8988T (cell line): ENCODE measurements around the gene ACOT7.

Experiments
- DNase-seq: peaks from one replicate; pipeline ENCODE4 v3.0.0; 2011

Gene ACOT7

DNA sequence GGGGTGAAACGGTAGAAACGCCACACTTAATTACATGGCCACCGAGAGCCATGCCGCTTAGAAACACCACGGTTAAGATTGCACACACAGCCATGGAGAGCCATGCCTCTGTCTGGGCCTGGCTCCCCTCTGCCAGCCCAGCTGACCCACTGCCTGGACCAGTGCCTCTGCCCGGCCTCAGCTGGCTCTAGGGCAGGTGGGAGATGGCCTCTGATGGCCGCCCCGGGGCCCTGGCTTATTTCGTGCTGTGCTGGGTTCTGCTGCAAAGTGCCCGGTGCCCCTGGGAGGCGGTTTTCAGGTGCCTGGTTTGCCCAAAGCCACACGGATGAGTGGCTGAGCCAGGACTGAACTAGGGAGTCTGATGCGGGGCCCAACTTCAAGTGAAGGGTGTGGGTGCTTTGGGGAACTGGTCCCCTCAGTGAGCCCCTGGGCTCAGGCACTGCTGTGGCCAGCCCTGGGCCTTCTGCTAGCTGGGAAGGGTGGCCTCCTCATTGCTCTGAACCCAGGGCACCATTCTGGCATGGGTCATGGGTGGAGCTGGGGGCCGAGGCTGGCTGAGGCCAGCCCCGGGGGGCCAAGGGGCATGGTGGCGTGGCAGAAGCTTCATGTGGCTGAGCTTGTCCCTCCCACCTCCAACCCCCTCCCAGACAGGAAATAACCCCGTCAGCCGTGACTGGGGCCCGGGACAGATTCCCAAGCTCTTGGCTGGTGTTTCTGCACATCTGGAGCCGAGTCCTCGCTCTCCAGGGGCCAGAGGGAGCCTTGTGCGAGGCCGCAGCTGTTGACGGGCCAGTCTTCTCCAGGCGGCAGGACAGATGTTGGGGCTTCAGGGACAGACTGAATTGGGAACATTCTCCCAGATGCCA, 130.8 kb downstream of the ACOT7 start:
- no peak for DNase-seq

DNA sequence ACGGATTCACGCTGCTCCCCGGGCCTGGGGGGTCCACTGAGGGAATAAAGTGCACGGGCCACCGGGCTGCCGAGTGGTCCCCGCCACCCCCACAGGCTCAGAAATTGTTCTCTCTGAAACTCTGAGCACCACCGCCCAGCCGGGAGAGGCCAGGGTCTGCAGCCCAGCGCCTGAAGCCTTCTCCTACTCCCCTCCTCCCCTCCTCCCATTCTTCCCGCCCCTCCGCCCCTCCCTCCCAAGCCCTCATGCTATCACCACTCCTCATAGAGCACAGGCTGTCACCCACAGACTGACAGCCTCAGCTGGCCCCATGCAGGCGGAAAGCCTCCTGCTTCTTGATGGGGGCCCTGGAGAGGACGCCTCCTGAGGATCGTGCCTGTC, 132.0 kb downstream of the ACOT7 start:
- DNase-seq = no peak

DNA sequence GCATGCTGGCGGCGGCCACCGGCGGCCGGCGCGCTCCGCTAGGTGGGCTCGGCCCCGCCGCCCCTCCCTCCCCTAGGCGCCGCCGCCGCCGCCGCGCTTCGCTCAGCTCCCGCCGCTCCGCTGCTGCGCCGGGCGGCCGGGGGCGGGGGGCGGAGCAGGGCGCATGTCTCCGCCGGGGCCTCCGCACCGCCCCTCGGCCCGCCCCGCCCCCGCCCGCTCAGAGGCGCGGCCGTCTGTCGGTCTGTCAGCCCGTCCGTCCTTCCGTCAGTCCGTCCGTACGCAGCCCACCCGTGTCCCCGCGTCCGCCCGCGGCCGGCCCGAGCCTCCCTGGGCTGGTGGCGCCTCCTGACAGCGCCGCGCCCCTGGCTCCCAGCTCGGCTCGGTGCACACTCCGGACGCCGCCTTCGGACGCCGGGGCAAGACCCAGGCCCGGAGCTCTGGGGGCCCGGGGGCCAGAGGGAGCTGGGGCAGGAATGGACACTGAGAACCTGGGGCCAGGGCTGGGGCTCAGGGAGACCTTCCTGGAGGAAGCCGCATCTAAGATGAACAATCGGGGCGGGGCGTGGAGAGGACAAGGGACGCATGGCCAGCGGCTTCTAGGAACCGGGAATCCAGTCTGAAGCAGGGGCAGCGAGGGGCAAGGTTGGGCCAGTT, 132.5 kb downstream of the ACOT7 start, which contains the start of gene GPR153:
GPR153 (minus strand) TSS at position 138 of the 654 bp plus-strand sequence. CDS start 6,193 bp downstream, outside the sequence.
- DNase-seq = no peak

DNA sequence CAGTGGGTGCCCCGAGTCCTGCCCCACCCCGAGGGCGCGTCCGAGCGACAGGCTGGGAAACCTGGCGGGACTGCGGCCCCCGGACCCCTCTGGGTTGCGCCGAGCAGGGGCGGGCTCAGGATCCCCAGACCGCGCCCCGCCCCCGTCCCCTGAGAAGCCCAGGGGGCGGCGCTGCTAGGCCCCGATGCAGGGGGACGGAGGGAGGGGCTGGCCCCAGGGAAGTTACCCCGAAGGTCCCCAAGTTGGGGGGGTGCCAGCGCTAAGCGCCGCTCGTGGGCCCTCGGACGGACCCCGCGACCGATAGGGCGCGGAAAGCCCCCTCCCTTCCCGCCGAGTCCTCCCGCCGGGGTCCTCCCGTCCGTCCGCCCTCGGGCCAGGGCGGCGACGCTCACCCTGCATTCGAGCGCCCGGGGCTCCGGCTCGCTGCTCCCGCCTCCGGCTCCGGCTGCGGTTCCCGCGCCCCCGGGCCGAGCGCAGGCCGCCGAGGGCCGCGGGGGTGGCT, 133.1 kb downstream of the ACOT7 start:
- no peak for DNase-seq

DNA sequence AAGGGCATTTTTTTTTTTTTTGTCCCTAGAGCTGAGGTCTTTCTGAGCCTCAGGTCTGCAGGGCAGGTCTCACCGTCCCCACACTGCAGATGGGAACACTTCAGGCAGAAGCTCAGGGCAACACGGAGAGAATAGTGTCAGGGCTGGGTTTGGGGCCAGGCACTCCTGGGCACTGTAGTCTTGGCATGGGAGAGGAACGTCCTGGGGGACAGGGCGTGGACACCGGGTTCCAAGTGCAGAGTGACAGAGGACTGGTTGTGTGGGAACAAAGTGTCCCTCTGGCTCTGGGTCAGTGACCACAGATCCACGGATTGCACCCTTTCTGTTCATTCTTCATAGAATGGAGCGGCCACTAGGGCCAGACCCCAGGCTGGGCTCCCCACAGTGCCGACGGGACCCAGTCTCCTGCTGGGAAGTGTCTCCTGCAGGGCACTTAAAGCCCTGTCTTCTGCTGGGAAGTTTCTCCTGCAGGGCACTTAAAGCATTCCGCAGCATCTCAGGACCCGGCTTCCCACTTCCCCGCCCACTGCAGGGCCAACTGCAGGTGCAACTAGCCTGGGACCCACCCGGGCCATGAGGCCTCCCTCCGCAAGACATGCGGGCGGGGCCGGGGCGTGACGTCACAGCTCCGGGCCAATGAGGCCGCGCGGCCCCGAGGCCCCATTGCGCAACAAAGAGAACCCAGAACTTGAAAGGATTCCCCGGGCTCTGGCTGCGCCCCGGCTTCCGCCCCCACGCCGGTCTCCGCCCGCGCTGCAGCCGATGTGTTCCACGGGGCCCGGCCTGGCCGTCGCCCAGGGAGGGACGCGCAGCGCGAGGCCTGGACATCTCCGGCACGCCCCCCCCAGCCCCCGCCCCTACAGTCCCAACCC, 133.8 kb downstream of the ACOT7 start:
- DNase-seq = peak; percentile 90

DNA sequence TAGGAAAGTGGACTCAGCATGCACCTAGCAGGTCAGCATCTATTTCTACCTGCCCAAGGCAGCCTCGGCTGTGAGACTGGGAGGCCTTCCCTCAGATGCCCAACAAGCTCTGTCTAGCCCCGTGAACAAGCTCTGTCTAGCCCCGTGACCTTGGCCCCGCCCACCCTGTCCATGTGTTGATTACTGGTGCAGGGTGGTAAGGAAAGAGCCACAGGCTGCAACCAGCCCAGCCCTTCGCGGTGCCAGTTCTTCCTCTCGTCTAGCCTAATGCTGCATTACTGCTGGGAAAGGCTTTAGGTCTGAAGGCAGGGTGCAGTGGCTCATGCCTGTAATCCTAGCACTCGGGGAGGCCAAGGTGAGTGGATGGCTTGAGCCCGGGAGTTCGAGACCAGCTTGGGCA, 134.9 kb downstream of the ACOT7 start:
- no peak for DNase-seq

DNA sequence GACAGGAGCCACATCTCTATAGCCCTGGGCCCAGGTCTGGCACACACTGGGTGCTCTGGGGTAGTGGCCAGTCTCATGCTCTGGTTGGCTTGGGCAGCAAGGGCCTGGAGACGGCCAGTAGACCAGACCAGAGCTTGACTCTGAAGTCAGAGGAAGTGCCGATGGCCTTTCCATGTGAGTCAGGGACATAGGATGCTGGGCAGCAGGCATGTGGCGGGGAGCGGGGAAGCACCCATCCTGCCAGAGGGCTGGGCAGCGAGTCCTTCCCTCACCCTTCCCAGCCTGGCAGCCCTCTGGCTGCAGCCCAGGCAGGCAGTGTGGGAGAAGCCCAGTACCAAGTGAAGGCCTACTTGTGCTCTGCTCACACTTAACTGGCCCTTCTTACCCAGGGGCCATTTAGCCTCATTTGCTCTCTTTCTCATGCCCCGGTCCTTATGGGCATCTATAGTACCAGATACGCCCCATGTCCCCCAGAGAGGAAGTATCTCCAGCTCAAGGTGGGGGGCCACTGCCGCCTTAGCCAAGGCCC, 136.0 kb downstream of the ACOT7 start:
- DNase-seq = no peak

DNA sequence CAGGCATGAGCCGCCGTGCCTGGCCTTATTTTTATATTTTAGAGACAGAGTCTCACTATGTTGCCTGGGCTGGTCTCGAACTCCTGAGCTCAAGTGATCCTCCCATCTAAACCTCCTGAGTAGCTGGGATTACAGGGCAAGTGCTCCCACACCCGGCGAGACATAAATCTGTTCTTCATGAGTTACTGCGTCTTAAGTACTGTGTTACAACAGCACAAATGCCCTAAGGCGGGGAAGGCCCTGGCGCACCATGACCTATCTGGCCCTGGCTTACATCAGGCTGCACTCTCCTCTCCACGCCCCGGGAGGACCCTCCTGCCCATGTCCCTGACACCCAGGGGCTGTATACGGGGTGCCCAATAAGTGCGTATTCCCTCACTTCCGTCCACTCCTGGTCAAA, 136.9 kb downstream of the ACOT7 start:
- DNase-seq = no peak

DNA sequence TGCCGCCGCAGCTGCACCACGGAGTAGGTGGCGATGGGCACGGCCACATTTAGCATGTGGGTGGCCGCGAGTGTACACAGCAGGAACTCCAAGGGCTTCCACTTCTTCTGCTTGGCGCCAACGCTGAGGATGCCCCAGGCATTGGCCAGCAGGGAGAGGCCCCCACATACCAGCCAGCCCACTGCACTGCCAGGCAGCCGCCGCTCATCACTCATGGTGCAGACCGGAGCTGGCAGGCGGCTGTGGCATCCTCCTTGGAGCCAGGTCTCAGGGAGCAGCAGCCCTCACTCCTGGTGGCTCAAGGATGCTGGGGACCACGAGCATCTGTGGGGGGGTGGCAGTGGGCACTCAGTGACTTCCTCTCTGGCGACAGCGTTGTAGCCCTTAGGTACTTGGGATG, 138.9 kb downstream of the ACOT7 start:
- DNase-seq = no peak

DNA sequence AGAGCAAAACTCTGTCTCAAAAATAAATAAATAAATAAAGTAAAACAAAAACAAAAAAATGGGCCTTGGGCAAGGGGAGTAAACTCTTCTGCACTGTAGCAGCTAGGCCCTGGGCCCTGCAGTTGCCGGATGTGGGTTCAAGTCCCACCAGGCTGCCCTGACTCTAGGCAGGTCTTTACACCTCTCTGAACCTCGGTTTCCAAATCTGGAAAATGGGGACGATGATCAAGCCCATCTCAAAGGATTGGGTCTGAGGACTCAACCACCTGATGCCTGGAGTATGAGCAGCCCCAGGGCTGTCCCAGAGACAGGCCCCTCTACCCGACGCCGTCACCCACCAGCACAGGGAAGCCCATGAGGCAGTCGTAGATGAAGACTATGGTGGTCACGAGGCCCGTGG, 140.2 kb downstream of the ACOT7 start:
- DNase-seq = no peak

DNA sequence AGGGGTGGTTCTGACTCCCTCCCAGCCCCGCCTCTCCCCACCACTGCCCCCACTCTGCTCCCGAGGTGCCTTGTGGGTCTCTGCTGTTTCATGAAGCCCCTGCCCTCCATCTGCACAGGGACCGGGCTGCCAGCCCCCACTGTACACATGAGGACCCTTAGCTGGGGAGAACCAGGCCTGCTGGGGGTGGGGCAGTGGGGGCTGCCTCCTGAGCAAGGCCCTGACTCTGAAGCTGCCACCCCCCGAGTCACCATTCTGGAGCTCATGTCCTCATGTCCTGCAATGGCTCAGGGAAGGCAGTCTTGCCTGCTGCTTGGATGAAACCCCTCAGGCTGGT, 141.2 kb downstream of the ACOT7 start:
- no peak for DNase-seq

DNA sequence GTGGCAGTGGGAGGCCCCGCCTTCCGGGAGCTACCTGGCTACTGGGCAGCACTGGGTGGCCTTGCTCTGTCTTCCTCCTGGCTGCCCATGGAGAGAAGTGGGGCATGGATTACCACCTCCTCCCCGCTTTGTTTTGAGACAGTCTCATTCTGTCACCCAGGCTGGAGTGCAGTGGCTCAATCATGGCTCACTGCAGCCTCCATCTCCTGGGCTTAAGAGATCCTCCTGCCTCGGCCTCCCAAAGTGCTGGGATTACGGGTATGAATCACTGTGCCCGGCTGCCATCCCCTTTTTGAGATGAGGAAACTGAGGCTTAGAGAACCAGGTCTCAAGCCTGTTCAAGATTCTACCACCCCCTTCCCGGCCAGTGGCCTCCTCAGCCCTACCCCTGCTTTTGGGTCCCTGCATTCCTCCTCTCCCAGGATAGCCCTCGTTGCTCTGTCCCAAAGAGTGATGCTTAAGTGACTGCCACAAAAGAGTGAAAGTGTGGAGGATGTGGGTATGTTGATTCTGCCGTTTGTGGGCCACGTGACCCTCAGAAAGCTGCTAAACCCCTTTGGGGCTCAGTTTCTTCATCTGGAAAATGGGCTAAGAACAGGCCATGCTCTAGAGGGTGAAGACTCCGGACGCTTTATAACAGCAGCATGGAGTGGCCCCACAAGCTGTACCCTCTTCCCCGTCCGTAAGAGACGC, 141.7 kb downstream of the ACOT7 start:
- no peak for DNase-seq

DNA sequence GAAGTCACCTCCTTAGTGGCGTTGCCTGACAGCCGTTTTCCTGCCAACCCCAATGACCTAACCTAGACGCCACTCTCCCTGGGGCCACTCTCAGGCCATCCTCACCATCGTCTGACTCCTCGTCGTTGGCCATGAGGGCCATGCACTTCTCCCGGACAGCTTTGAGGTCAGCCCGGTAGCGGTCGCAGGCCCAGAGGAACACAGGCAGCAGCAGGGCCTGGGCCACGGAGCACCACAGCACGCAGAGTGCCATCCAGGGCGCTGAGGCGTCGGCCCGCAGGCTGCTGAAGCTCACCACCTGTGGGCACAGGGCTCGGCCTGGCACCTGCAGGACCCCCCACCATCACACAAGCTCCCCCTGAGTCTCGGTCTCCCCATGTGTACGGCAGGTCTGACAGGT, 142.3 kb downstream of the ACOT7 start:
- DNase-seq = no peak

DNA sequence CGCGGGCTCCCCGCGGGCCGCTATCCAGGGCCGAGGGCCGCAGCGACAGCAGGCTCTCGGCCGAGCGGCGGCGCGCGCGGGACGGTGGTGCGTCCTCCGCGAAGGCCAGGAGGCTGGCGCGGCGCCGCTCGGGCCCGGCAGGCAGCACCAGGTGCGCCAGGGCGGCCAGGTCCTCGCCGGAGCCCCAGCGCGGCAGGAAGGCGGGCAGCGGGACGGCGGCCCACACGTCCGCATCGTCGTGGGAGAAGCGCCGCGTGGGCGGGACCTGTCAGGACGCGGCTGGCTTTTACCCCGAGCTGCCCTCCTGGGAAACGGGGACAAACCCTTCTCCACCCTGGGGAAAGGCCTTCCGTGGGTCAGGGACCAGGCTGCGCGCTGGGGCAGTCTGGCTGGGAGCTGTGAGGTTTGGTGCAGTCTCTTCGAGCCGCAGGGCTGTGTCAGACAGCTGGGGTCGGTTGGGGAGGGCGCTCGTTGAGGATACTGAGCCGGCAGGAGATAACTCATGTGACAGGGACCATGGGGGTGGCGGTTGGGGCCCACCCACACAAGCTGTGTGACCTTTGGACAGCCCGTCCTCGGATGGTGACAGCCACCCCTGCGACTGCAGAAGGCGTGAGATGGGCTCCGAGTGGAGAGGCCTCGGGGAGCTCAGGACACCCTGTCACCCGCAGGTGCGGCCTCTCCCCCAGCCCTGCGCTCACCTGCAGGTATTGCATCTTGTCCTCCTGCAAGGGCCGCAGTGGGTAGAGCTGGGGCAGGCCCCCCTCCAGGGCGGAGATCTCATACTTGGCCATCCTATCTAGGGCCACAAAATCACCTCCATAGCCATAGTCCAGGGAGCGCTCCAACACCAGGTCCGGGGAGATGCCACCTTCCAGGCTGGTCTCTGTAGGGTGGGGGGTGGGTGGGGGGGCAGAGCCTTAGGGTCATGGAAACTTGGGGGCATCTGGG, 143.6 kb downstream of the ACOT7 start:
- no peak for DNase-seq

DNA sequence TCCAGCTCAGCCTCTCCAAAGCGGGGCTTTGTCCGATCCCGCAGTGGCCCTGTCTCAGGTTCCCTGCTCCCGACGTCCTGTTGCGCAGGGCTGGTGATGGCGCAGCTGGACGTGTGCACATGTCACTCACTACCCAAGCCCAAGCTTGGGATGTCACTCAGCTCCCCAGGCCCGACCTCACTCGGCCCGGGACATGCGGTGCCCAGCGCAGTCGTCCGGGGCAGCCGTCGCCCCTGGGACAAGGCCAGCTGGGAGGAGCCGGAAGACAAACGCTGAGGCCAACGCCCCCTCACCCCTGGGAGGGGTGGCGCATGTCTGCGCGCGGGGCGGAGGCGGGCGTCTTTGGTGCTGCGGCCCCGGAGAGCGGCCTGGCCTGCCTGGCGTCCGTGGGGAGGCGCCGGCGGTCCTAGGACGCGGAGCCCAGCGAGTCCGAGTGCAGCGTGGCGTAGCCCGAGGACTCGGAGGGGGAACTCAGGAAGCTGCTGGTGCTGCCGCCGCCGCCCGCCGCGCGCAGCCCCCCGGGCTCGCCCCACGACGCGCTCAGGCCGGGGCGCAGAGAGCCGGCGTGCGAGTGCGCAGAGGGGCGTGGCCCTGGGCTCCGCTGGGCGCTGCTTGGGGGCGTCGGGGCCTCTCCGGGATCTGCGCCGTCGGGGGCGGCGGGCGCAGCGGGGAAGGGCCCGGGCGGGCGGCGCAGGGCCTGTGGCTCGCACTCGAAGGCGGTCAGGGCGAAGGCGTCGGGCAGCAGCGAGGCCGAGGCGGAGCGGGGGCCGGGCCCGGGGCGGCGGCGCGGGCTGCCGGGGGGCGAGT, 144.4 kb downstream of the ACOT7 start:
- no peak for DNase-seq

DNA sequence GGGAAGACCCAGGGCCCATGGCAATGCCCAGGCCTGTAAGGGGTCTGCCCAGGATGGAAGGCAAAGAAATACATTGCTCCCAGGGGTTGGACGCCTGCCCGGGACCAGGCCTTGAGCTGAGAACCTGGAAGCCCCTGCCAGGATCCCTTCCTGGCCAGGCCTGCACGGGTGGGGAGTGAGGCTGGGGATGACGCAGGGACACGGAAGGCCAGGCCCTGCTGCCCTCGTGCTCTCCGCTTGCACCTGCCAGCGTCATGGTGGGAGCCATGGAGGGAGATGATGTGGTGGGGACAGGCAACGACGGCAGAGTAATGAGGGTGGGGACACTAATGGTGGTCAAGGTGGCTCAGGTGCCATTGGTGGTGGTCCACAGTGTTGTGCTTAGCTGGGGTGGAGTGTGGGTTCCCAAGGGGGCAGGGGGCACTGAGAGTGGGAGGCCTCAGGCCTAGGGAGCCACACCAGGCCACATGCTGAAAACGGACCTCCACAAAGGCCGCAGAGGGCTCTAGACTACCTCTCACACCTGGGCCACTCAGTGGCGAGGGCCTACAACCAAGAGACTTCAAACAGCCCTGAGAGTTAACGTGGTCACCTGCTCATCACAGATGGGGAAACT, 145.3 kb downstream of the ACOT7 start:
- DNase-seq = no peak

DNA sequence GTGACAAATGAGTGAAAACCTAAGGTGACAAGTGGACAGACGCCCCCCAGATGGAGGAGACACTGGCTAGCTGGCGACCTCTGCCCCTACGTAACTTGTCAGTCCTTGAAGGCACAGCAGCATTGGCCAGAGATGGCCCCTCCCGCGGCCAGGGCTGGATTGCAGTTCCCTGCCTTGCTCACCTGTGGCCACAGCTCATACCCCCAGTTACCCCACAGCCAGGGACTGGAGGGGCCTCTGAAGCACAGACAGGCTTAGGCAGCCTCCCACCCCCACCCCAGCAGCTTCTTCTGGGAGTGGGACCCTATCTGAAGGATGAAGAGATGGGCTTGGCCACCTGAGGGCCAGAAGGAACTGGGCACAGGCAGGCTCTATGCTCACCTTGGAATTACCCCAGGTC, 145.9 kb downstream of the ACOT7 start:
- DNase-seq = no peak

DNA sequence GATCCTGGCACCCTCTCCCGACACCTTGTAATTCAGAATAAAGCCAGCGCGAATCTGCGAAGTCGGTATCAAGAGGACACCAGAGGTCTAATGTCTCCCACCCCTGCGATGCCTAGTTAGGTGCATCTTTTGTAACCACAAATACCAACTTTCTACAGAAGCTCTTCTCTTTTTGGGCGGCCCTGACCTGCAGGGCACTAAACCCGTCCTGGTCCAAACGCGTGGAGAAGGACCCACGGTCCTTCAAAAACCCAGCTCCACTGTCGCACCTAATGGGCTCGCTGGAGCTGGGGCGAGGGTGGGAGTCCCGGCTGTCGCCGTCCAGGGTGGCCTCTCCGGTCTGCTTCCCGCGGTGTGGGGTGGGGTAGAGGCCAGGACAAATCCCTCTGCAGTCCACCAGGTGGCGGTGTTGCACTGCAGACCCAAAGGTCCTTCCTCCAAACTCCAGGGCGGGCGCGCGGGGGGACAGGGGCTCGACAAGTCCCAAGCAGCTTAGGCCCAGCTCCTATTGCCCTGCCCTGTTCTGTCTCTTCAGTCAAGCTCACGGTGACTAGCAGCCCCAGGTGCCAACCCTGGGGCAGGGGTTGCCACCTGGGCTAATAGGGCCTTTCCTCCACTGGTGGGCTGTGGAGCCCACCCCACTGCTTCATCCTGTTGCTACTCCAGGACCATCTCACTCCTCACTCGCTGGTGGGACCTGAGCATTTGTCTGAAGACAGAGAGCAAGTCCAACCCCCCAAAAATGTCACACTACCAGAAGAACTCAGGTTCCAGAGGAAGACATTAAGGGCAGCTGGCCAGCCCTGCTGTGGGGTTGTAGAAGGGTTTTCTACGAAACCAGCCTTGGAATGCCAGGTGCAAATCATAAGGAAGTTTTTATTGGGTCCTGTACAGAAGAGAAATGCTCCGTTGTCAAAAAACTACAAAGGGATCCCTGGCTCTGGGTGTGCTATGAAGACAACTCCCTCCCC, 146.8 kb downstream of the ACOT7 start:
- peak; percentile 97 for DNase-seq
